MM.1S (cell line): ENCODE measurements around the gene PREB.
A peak's percentile ranks its signal among the peaks of the same experiment; 100 is the strongest.

Experiments
- DNase-seq: peaks from one replicate; pipeline ENCODE4 v3.0.0-alpha.2; 2015
- H2AFZ ChIP-seq: fragments of 300-600 bp; sonication (generic); 2 replicates; pipeline ENCODE4 v1.6.0; 2016; ENCODE audit warnings: antibody characterized with exemption, low read length
- H3F3A ChIP-seq: fragments of 300-600 bp; sonication (generic); 2 replicates; pipeline ENCODE4 v1.6.1; 2016; ENCODE audit warnings: mild to moderate bottlenecking, antibody characterized with exemption, low read length, moderate library complexity, mixed read lengths; ENCODE audit not compliant: insufficient read depth
- H3K27ac ChIP-seq: fragments of 300-600 bp; sonication (generic); 2 replicates; pipeline ENCODE4 v1.5.1; 2016; ENCODE audit warnings: mild to moderate bottlenecking, low read length
- H3K27me3 ChIP-seq: fragments of 300-600 bp; sonication (generic); replicated peaks from 2 replicates; pipeline ENCODE4 v1.6.0; 2016; ENCODE audit warnings: low read length; ENCODE audit not compliant: insufficient read depth
- H3K36me3 ChIP-seq: fragments of 300-600 bp; sonication (generic); replicated peaks from 2 replicates; pipeline ENCODE4 v1.6.1; 2016; ENCODE audit warnings: mild to moderate bottlenecking, low read length, mixed read lengths; ENCODE audit not compliant: insufficient read depth
- H3K4me1 ChIP-seq: fragments of 300-600 bp; sonication (generic); 2 replicates; pipeline ENCODE4 v1.6.1; 2016; ENCODE audit warnings: low read length, mixed read lengths
- H3K4me2 ChIP-seq: fragments of 300-600 bp; sonication (generic); 2 replicates; pipeline ENCODE4 v1.6.0; 2016; ENCODE audit warnings: low read depth, low read length
- H3K4me3 ChIP-seq: fragments of 300-600 bp; sonication (generic); 2 replicates; pipeline ENCODE4 v1.5.1; 2016; ENCODE audit warnings: low read length, mixed read lengths
- H3K79me2 ChIP-seq: fragments of 300-600 bp; sonication (generic); 2 replicates; pipeline ENCODE4 v1.6.1; 2016; ENCODE audit warnings: mixed run types, low read length, mixed read lengths
- H3K9ac ChIP-seq: fragments of 300-600 bp; sonication (generic); 2 replicates; pipeline ENCODE4 v1.6.1; 2016; ENCODE audit warnings: low read length, mixed read lengths
- H3K9me2 ChIP-seq: fragments of 300-600 bp; sonication (generic); replicated peaks from 2 replicates; pipeline ENCODE4 v1.6.1; 2016; ENCODE audit warnings: mild to moderate bottlenecking, low read length, mixed read lengths; ENCODE audit not compliant: insufficient read depth
- H3K9me3 ChIP-seq: fragments of 300-600 bp; sonication (generic); replicated peaks from 2 replicates; pipeline ENCODE4 v1.6.1; 2016; ENCODE audit warnings: mild to moderate bottlenecking, low read length, mixed read lengths; ENCODE audit not compliant: insufficient read depth
- H4K20me1 ChIP-seq: fragments of 300-600 bp; sonication (generic); 2 replicates; pipeline ENCODE4 v1.6.1; 2016; ENCODE audit warnings: mild to moderate bottlenecking, low read length, moderate library complexity, mixed read lengths; ENCODE audit not compliant: insufficient read depth
- EZH2 ChIP-seq: fragments of 300-600 bp; sonication (generic); optimal IDR thresholded peaks from 2 replicates; pipeline ENCODE3; 2017; ENCODE audit warnings: low read depth, mild to moderate bottlenecking, antibody characterized with exemption, low read length, mixed read lengths
- EZH2phosphoT487 ChIP-seq: fragments of 300-600 bp; sonication (generic); IDR thresholded peaks from 2 replicates; pipeline ENCODE4 v1.6.1; 2018; ENCODE audit warnings: antibody characterized with exemption, low read length
- TF ChIP-seq, protein P1 (sequence below): fragments of 300-600 bp; sonication (generic); IDR thresholded peaks from 2 replicates; pipeline ENCODE4 v1.5.1; 2016; ENCODE audit warnings: antibody characterized with exemption, low read length, mixed read lengths

PREB gene

DNA sequence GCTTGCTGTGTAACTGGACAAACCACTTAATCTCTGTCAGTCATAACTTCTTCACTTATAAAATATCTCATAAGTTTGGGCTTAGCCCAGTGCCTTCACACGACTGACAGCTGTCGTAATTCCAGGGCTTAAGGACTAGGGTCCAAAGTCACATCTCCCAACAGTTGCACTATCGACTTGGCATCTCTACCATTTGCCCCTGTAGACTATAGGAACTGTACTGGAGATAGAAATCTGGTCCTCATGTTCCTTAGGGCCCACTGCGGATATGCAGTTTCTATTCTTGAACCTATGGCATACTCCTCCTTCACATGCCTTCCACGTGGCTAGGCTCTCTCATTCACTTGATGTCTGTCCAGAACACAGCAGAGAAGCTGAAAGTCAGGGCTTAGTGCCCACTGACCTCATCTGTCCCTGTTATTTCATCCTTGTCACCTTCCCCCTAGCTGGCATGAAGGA, 8.2 kb downstream of the PREB start:
- no peak for DNase-seq
- peaks cover 7% of the 10 kb centered on the region; the same call in 1 of the 2 replicates for H3K36me3 ChIP-seq
- H3K4me2 ChIP-seq, result no peak overlapping the region
- H3K27ac ChIP-seq, result no peak overlapping the region
- no peaks in the 10 kb centered on the region for H3F3A ChIP-seq
- H3K79me2 ChIP-seq, result no peaks in the 10 kb centered on the region
- H3K9me3 ChIP-seq, result no peaks in the 10 kb centered on the region
- no peaks in the 10 kb centered on the region for H4K20me1 ChIP-seq
- no peak overlapping the region for H3K4me3 ChIP-seq
- no peaks in the 10 kb centered on the region for H3K9me2 ChIP-seq
- no peaks in the 10 kb centered on the region for H3K4me1 ChIP-seq
- no peak for TF ChIP-seq EZH2phosphoT487
- H3K9ac ChIP-seq, result no peak overlapping the region
- H2AFZ ChIP-seq, result no peak overlapping the region
- H3K27me3 ChIP-seq, result no peaks in the 10 kb centered on the region; the same call in 1 of the 2 replicates

GRCh38 chr2:27125104-27125503, 9.3 kb downstream of the PREB start:
- H3K9me3 ChIP-seq, result no peaks in the 10 kb centered on the region
- no peaks in the 10 kb centered on the region for H3K4me1 ChIP-seq
- no peaks in the 10 kb centered on the region for H3F3A ChIP-seq
- H2AFZ ChIP-seq, result no peak overlapping the region
- TF ChIP-seq EZH2 (no peak), EZH2phosphoT487 (no peak)
- TF ChIP-seq, protein P1, sequence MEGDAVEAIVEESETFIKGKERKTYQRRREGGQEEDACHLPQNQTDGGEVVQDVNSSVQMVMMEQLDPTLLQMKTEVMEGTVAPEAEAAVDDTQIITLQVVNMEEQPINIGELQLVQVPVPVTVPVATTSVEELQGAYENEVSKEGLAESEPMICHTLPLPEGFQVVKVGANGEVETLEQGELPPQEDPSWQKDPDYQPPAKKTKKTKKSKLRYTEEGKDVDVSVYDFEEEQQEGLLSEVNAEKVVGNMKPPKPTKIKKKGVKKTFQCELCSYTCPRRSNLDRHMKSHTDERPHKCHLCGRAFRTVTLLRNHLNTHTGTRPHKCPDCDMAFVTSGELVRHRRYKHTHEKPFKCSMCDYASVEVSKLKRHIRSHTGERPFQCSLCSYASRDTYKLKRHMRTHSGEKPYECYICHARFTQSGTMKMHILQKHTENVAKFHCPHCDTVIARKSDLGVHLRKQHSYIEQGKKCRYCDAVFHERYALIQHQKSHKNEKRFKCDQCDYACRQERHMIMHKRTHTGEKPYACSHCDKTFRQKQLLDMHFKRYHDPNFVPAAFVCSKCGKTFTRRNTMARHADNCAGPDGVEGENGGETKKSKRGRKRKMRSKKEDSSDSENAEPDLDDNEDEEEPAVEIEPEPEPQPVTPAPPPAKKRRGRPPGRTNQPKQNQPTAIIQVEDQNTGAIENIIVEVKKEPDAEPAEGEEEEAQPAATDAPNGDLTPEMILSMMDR, result no peak
- no peak overlapping the region for H3K27ac ChIP-seq
- H3K9ac ChIP-seq, result no peak overlapping the region
- no peaks in the 10 kb centered on the region for H3K9me2 ChIP-seq
- no peak overlapping the region for H3K4me3 ChIP-seq
- no peaks in the 10 kb centered on the region for H4K20me1 ChIP-seq
- H3K36me3 ChIP-seq, result no peaks in the 10 kb centered on the region
- no peak for DNase-seq
- H3K79me2 ChIP-seq, result no peaks in the 10 kb centered on the region
- no peak overlapping the region for H3K4me2 ChIP-seq
- peaks cover 4% of the 10 kb centered on the region; the same call in 1 of the 2 replicates for H3K27me3 ChIP-seq

GRCh38 chr2:27123302-27124150, 10.9 kb downstream of the PREB start, which contains the start of gene ABHD1:
Gene ABHD1 (plus strand): TSS chr2:27123815. CDS start chr2:27123949, 134 bp downstream.
- H3K4me1 ChIP-seq, result no peaks in the 10 kb centered on the region
- H3K4me2 ChIP-seq, result peak within 1 kb of the TSS; percentile 82
- TF ChIP-seq EZH2 (no peak), EZH2phosphoT487 (no peak)
- TF ChIP-seq, protein P1, result no peak
- H3K36me3 ChIP-seq, result no peaks in the 10 kb centered on the region
- H3K79me2 ChIP-seq, result no peaks in the 10 kb centered on the region
- peak within 1 kb of the TSS; percentile 97 for H2AFZ ChIP-seq
- no peaks in the 10 kb centered on the region for H3K9me3 ChIP-seq
- H3K9ac ChIP-seq, result peak within 1 kb of the TSS; percentile 34; the same call in 1 of the 2 replicates
- H4K20me1 ChIP-seq, result no peaks in the 10 kb centered on the region
- H3K9me2 ChIP-seq, result no peaks in the 10 kb centered on the region
- DNase-seq, result peak; percentile 60
- H3F3A ChIP-seq, result no peaks in the 10 kb centered on the region
- H3K27ac ChIP-seq, result no peak within 1 kb of the TSS
- H3K4me3 ChIP-seq, result peak within 1 kb of the TSS; percentile 67
- peaks cover 4% of the 10 kb centered on the region; the same call in 1 of the 2 replicates for H3K27me3 ChIP-seq
